ENCODE results near the gene UAP1L1. TPM values are rescaled to one million over a fixed set of nuclear protein-coding genes. Genes with fewer than 3 reads are reported as not detected.

UAP1L1 gene
- total RNA-seq, 3 donors from 2014 or later = 6.7 to 12.0 (median 6.9) TPM

GRCh38 chr9:137107312-137107921, 30.1 kb downstream of the UAP1L1 start:
- TF ChIP-seq POLR2A (IDR thresholded peaks at IDR 0.05) (no peak), POLR2AphosphoS5 (IDR thresholded peaks at IDR 0.05) (no peak)
- TF ChIP-seq, protein P1, sequence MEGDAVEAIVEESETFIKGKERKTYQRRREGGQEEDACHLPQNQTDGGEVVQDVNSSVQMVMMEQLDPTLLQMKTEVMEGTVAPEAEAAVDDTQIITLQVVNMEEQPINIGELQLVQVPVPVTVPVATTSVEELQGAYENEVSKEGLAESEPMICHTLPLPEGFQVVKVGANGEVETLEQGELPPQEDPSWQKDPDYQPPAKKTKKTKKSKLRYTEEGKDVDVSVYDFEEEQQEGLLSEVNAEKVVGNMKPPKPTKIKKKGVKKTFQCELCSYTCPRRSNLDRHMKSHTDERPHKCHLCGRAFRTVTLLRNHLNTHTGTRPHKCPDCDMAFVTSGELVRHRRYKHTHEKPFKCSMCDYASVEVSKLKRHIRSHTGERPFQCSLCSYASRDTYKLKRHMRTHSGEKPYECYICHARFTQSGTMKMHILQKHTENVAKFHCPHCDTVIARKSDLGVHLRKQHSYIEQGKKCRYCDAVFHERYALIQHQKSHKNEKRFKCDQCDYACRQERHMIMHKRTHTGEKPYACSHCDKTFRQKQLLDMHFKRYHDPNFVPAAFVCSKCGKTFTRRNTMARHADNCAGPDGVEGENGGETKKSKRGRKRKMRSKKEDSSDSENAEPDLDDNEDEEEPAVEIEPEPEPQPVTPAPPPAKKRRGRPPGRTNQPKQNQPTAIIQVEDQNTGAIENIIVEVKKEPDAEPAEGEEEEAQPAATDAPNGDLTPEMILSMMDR (IDR thresholded peaks at IDR 0.05) = no peak
- Histone ChIP-seq H3K4me1 (no peaks in the 10 kb centered on the region), H3K27me3 (no peaks in the 10 kb centered on the region), H3K9me3 (no peaks in the 10 kb centered on the region), H3K36me3 (no peaks in the 10 kb centered on the region), H3K27ac (no peak overlapping the region), H3K4me3 (no peak overlapping the region)
- DNase-seq (ENCODE audit: low spot score in 2 of 2) = no peak
- intact Hi-C loops (cut with DNase I; ENCODE audit: low total_unique reads) = no loop called here

GRCh38 chr9:137107982-137108381, 30.7 kb downstream of the UAP1L1 start:
- no peak for DNase-seq (ENCODE audit: low spot score in 2 of 2)
- H3K9me3 ChIP-seq = no peaks in the 10 kb centered on the region
- no peaks in the 10 kb centered on the region for H3K36me3 ChIP-seq
- no peak overlapping the region for H3K4me3 ChIP-seq
- TF ChIP-seq POLR2A (IDR thresholded peaks at IDR 0.05) = no peak
- no peak for TF ChIP-seq POLR2AphosphoS5 (IDR thresholded peaks at IDR 0.05)
- TF ChIP-seq, protein P1 (IDR thresholded peaks at IDR 0.05) = no peak
- no peaks in the 10 kb centered on the region for H3K27me3 ChIP-seq
- no peaks in the 10 kb centered on the region for H3K4me1 ChIP-seq
- intact Hi-C loops (cut with DNase I; ENCODE audit: low total_unique reads) = no loop called here
- no peak overlapping the region for H3K27ac ChIP-seq

DNA sequence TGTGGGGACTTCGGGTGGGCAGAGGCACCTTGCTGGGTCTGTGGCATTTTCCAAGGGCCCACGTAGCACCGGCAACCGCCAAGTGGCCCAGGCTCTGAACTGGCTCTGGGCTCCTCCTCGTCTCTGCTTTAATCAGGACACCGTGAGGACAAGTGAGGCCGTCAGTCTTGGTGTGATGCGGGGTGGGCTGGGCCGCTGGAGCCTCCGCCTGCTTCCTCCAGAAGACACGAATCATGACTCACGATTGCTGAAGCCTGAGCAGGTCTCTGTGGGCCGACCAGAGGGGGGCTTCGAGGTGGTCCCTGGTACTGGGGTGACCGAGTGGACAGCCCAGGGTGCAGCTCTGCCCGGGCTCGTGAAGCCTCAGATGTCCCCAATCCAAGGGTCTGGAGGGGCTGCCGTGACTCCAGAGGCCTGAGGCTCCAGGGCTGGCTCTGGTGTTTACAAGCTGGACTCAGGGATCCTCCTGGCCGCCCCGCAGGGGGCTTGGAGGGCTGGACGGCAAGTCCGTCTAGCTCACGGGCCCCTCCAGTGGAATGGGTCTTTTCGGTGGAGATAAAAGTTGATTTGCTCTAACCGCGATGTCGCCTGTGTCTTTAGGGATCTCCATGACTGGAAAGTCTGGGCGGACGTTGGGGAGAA, 31.4 kb downstream of the UAP1L1 start:
- DNase-seq (ENCODE audit: low spot score in 2 of 2) = no peak
- Histone ChIP-seq H3K9me3 (no peaks in the 10 kb centered on the region), H3K4me1 (no peaks in the 10 kb centered on the region), H3K4me3 (no peak overlapping the region), H3K27me3 (no peaks in the 10 kb centered on the region), H3K27ac (no peak overlapping the region), H3K36me3 (no peaks in the 10 kb centered on the region)
- TF ChIP-seq POLR2AphosphoS5 (IDR thresholded peaks at IDR 0.05) (no peak), POLR2A (IDR thresholded peaks at IDR 0.05) (no peak)
- TF ChIP-seq, protein P1 (IDR thresholded peaks at IDR 0.05) = no peak
- intact Hi-C loops (cut with DNase I; ENCODE audit: low total_unique reads) = no loop called here

DNA sequence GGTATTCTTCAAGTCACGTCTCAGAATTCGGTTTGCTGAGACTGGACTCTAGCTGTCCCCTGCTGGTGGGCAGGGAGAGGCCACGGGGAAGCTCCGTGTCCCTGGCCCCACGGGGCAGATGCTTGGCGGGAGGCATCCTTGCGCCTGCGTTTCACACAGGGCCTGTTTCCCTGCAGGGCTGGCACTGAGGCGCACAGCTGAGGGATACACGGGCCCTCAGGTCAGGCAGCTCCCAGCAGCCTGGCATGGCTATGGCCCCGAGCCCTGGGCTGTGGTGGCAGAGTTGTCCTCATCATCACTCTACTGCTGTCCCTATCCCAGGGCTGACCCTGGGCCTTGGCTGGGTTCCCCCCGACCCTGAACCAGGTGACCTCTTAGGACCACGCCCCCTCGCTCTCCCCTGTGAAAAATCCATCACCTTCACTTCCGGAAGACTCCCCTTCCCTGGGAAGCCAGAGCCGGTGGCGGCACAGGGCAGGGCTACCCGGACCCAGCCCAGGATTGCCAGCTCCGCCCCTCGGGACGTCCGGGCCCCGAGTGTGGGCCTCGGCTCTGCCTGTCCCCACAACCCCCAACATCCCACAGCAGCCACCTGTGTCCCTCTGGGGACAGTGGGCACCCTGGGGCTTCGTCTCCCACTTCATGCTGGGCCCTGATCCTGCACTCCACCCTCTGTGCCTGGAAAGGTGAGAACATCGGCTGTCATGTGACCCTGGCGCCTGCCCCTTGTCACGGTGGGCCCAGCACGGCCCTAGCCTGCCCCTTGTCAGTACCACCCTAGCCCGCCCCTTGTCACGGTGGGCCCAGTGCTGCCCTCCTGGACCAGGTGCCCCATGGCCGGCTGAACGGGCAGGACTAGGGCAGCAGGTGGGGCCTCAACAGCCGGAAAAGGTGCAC, 32.2 kb downstream of the UAP1L1 start:
- Histone ChIP-seq H3K9me3 (no peaks in the 10 kb centered on the region), H3K27me3 (no peaks in the 10 kb centered on the region), H3K4me1 (no peaks in the 10 kb centered on the region), H3K4me3 (no peak overlapping the region), H3K27ac (no peak overlapping the region), H3K36me3 (no peaks in the 10 kb centered on the region)
- no peak for DNase-seq (ENCODE audit: low spot score in 2 of 2)
- intact Hi-C loops (cut with DNase I; ENCODE audit: low total_unique reads) = loop anchor here (10.0 kb wide), 1 partner anchor 125 kb away; the partner anchor contains the start of gene SLC34A3
- TF ChIP-seq POLR2A (IDR thresholded peaks at IDR 0.05) = no peak
- TF ChIP-seq, protein P1 (IDR thresholded peaks at IDR 0.05) = no peak
- no peak for TF ChIP-seq POLR2AphosphoS5 (IDR thresholded peaks at IDR 0.05)

Data from breast epithelium (tissue), 4 donors.